Tibial nerve (tissue), 4 donors: ENCODE results near the gene H6PD. TPM values are rescaled to one million over a fixed set of nuclear protein-coding genes. Genes with fewer than 3 reads are reported as not detected.

ENCODE experiments used
- DNase-seq, 2 donors: peaks; one replicate each; pipeline ENCODE4 v3.0.0-alpha.2; 2019; ENCODE audit warnings: low spot score in 2 of 2
- H3K27ac ChIP-seq, 4 donors: fragments of 200-600 bp; sonication (generic) in 3 of 4; one replicate each; pipeline ENCODE4 v1.5.1; 2017 to 2019; ENCODE audit warnings: mild to moderate bottlenecking in 1 of 4
- H3K27me3 ChIP-seq, 2 donors: fragments of 200-600 bp; sonication (generic) in 1 of 2; one replicate each; pipeline versions ENCODE4 v1.5.1 to v1.6.0; 2017 to 2019
- H3K36me3 ChIP-seq, 3 donors: fragments of 200-600 bp; sonication (generic); one replicate each; pipeline ENCODE4 v1.5.1; 2018 to 2019
- H3K4me1 ChIP-seq, 4 donors: fragments of 200-600 bp; sonication (generic) in 3 of 4; one replicate each; pipeline ENCODE4 v1.5.1; 2017 to 2019
- H3K4me3 ChIP-seq, 4 donors: fragments of 200-600 bp; sonication (generic) in 3 of 4; one replicate each; pipeline ENCODE4 v1.5.1; 2017 to 2019; ENCODE audit warnings: mild to moderate bottlenecking in 1 of 4, moderate library complexity in 1 of 4
- H3K9me3 ChIP-seq, 4 donors: fragments of 200-600 bp; sonication (generic) in 3 of 4; one replicate each; pipeline ENCODE4 v1.5.1; 2017 to 2019
- CTCF ChIP-seq, 5 experiments: fragments of 200-600 bp in 3 of 5; fragments of 450-650 bp in 2 of 5; sonication (generic) in 3 of 5; IDR thresholded peaks; one replicate each; pipeline ENCODE4 v1.5.1; 2016 to 2019; ENCODE audit warnings: antibody characterized with exemption in 5 of 5, mild to moderate bottlenecking in 3 of 5, moderate library complexity in 2 of 5
- EP300 ChIP-seq, 2 donors: sonication (generic); formaldehyde crosslinking; IDR thresholded peaks; one replicate each; pipeline ENCODE4 v1.6.1; 2017; ENCODE audit warnings: antibody characterized with exemption in 2 of 2, mild to moderate bottlenecking in 1 of 2
- POLR2A ChIP-seq, 2 donors: fragments of 450-650 bp; IDR thresholded peaks; one replicate each; pipeline ENCODE4 v1.6.1; 2017; ENCODE audit warnings: antibody characterized with exemption in 2 of 2, mild to moderate bottlenecking in 2 of 2, moderate library complexity in 2 of 2
- WGBS, 2 donors: methylation state at CpG; one replicate each; pipeline ENCODE4 v1.1.5; 2018; 5-methylcytosine and 5-hydroxymethylcytosine counted together
- total RNA-seq, 4 donors: library from RNA; depleted of rRNA; stranded (reverse); fragments of >200 nt; gene quantifications; one replicate each; pipeline ENCODE4 v1.1.0, GENCODE V29; 2016

H6PD gene
- total RNA-seq, 4 donors from 2014 or later: 53.1 to 88.6 (median 72.7) TPM

- no peak overlapping the region for H3K27ac ChIP-seq
- no peaks in the 10 kb centered on the region for H3K9me3 ChIP-seq
- TF ChIP-seq CTCF (IDR thresholded peaks at IDR 0.05) (no peak), EP300 (IDR thresholded peaks at IDR 0.05) (no peak), POLR2A (IDR thresholded peaks at IDR 0.05) (no peak)
- H3K4me3 ChIP-seq: no peak overlapping the region
- no peaks in the 10 kb centered on the region for H3K27me3 ChIP-seq
- peaks cover 0 to 11% (median 4%) of the 10 kb centered on the region in 4 donors for H3K4me1 ChIP-seq
- DNase-seq: no peak
- H3K36me3 ChIP-seq: peaks cover 0 to 62% (median 4%) of the 10 kb centered on the region in 3 donors
- 86 to 87% methylated on average over 21 to 31 of the region's 33 CpGs for WGBS, 2 donors
These were observed 27.8 kb downstream of the H6PD start for GRCh38 chr1:9262096-9262986.

- Histone ChIP-seq H3K36me3 (peaks cover 0 to 59% (median 4%) of the 10 kb centered on the region in 3 donors), H3K9me3 (no peaks in the 10 kb centered on the region), H3K4me3 (no peak overlapping the region), H3K27me3 (no peaks in the 10 kb centered on the region), H3K4me1 (peaks cover 0 to 11% (median 4%) of the 10 kb centered on the region in 4 donors), H3K27ac (no peak overlapping the region)
- no peak for DNase-seq
- 87 to 91% methylated on average over 26 of the region's 26 CpGs for WGBS, 2 donors
- no peak for TF ChIP-seq CTCF (IDR thresholded peaks at IDR 0.05)
- no peak for TF ChIP-seq EP300 (IDR thresholded peaks at IDR 0.05)
- no peak for TF ChIP-seq POLR2A (IDR thresholded peaks at IDR 0.05)
These were observed 28.8 kb downstream of the H6PD start for GRCh38 chr1:9263276-9263855.

GRCh38 chr1:9263984-9264872 is 29.7 kb downstream of the H6PD start:
- Histone ChIP-seq H3K9me3 (no peaks in the 10 kb centered on the region), H3K4me3 (no peak overlapping the region), H3K27ac (no peak overlapping the region), H3K4me1 (peaks cover 0 to 11% (median 4%) of the 10 kb centered on the region in 4 donors), H3K27me3 (no peaks in the 10 kb centered on the region), H3K36me3 (peaks cover 0 to 67% (median 4%) of the 10 kb centered on the region in 3 donors)
- TF ChIP-seq POLR2A (IDR thresholded peaks at IDR 0.05): no peak
- no peak for TF ChIP-seq EP300 (IDR thresholded peaks at IDR 0.05)
- TF ChIP-seq CTCF (IDR thresholded peaks at IDR 0.05): no peak
- DNase-seq: no peak
- 92 to 95% methylated on average over 34 to 36 of the region's 50 CpGs for WGBS, 2 donors

GRCh38 chr1:9265037-9265436 is 30.5 kb downstream of the H6PD start:
- no peak for TF ChIP-seq EP300 (IDR thresholded peaks at IDR 0.05)
- no peak for TF ChIP-seq CTCF (IDR thresholded peaks at IDR 0.05)
- Histone ChIP-seq H3K27me3 (no peaks in the 10 kb centered on the region), H3K27ac (no peak overlapping the region), H3K4me1 (peaks cover 0 to 12% (median 4%) of the 10 kb centered on the region in 4 donors), H3K9me3 (no peaks in the 10 kb centered on the region), H3K4me3 (no peak overlapping the region), H3K36me3 (peaks cover 0 to 75% (median 4%) of the 10 kb centered on the region in 3 donors)
- WGBS, 2 donors: 90% methylated on average over 10 of the region's 10 CpGs
- DNase-seq: no peak
